SK-N-SH (cell line): ENCODE results near the gene RPA1.

Source experiments
- CTCF ChIP-seq: fragments of 200-600 bp; sonication (generic); IDR thresholded peaks from 2 replicates; pipeline ENCODE4 v1.6.1; 2017; ENCODE audit warnings: antibody characterized with exemption, mild to moderate bottlenecking, moderate library complexity
- MAX ChIP-seq: IDR thresholded peaks from 2 replicates; pipeline ENCODE4 v1.4.0; 2012; ENCODE audit warnings: low read depth
- RAD21 ChIP-seq: IDR thresholded peaks from 2 replicates; pipeline ENCODE4 v1.6.1; 2012; ENCODE audit warnings: mild to moderate bottlenecking, low read length
- TCF12 ChIP-seq: IDR thresholded peaks from 2 replicates; pipeline ENCODE4 v1.4.0; 2012

DNA sequence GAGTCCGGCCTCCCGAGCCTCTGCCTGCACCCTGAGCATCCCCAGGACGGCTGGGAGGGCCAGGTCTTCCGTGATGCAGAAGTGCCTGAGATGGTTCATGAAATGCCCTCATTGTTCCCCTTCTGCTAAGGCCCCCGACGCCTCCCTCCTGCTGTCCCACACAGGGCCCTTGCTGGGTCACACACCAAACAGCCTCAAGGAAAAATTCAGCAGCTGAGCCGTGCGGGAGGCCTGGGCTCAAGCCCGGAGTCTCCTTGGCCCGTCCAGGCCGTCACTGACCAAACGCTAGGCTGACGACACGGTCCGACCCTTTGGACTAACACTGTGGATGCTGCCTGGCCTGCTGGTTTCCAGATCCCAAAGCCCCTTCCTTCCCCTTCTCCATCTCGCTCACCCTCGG is 105.1 kb downstream of the RPA1 start:
- TF ChIP-seq CTCF: no peak
- no peak for TF ChIP-seq MAX
- TF ChIP-seq TCF12: no peak
- TF ChIP-seq RAD21: no peak
